Measurements from ENCODE around the gene FUCA1.

DNA sequence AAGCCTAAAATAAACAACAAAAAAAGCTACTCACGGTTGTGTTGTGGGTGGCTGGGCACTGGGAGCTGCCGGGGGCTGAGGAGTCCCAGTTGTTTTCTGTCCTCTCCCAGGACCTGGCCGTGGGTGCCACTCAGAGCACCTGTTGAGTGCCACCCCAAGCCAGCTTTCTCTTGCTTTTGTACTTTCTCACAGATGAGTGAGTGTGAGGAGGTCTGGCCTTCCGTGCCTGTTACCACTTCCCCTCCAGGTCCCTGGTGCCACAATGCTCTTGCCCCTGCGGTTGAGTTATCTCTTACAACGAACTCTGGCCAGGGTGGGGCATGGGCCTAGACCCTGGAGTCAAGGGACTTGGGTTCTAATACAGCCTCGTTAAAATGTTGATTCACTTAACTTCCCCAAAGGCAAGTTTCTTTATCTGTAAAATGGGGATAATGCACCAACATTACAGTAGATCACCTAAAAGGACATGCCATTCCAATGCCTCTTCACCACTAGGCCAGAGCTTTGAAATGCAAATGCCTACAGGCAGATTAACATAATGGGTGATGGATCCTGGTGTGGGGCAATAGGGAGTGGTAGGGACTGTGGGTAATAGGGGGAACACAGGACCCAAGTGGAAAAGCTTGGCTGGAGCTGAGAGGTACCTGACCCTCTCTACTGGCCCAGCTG lies 45.3 kb upstream of the FUCA1 start, which contains the start of gene CNR2:
- TF ChIP-seq, protein P1, sequence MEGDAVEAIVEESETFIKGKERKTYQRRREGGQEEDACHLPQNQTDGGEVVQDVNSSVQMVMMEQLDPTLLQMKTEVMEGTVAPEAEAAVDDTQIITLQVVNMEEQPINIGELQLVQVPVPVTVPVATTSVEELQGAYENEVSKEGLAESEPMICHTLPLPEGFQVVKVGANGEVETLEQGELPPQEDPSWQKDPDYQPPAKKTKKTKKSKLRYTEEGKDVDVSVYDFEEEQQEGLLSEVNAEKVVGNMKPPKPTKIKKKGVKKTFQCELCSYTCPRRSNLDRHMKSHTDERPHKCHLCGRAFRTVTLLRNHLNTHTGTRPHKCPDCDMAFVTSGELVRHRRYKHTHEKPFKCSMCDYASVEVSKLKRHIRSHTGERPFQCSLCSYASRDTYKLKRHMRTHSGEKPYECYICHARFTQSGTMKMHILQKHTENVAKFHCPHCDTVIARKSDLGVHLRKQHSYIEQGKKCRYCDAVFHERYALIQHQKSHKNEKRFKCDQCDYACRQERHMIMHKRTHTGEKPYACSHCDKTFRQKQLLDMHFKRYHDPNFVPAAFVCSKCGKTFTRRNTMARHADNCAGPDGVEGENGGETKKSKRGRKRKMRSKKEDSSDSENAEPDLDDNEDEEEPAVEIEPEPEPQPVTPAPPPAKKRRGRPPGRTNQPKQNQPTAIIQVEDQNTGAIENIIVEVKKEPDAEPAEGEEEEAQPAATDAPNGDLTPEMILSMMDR (conservative IDR thresholded peaks at IDR 0.05 in 1 of 2, IDR thresholded peaks at IDR 0.05 in 1 of 2; ENCODE audit: extremely low read depth in 1 of 2, insufficient read depth in 1 of 2, low read depth in 1 of 2, low read length in 2 of 2) = no peak
- TF ChIP-seq EZH2 (IDR thresholded peaks at IDR 0.05; ENCODE audit: borderline replicate concordance, low read length) = no peak
